ENCODE measurements around the gene XXYLT1.

DNA sequence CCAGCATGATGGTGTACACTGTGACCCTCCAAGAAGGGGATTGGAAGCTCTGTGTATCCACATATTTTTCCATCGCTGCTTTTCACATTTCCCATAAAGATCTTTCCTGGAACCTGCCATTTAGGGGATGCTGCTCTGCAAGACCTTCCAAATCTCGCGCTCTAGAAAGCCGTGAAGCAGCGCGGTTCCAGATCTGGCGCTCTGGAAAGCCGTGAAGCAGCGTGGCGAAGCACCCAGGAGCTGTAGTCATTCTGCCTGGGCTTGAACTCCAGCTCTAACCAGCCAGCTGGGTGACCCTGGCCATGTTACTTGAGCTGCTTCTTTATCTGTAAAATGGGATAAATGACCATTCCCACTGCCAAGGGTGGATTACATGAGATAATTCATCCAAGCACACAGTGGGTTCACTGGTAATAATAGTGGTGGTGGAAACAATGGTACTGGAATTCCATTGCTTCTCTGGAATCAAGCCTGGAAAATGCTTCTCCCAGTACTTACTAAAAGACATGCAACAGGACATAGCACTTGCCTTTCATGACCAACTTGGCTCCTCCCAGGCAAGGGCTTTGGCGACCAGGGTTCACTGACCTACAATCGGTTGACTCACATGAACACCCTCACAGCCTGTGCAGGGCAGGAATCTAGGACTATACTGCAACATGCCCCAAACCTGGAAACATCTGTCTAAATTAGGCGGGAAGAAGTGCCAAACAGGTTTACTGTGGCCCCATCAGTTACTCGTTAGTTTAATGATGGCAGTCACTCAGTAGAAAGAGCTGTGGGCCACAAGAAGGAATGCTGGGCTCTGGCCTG lies 70.7 kb downstream of the XXYLT1 start:
- TF ChIP-seq POLR2AphosphoS5 (IDR thresholded peaks at IDR 0.05), result no peak
- TF ChIP-seq, protein P1, sequence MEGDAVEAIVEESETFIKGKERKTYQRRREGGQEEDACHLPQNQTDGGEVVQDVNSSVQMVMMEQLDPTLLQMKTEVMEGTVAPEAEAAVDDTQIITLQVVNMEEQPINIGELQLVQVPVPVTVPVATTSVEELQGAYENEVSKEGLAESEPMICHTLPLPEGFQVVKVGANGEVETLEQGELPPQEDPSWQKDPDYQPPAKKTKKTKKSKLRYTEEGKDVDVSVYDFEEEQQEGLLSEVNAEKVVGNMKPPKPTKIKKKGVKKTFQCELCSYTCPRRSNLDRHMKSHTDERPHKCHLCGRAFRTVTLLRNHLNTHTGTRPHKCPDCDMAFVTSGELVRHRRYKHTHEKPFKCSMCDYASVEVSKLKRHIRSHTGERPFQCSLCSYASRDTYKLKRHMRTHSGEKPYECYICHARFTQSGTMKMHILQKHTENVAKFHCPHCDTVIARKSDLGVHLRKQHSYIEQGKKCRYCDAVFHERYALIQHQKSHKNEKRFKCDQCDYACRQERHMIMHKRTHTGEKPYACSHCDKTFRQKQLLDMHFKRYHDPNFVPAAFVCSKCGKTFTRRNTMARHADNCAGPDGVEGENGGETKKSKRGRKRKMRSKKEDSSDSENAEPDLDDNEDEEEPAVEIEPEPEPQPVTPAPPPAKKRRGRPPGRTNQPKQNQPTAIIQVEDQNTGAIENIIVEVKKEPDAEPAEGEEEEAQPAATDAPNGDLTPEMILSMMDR (IDR thresholded peaks at IDR 0.05), result no peak
- TF ChIP-seq POLR2A (IDR thresholded peaks at IDR 0.05), result no peak
- TF ChIP-seq EP300 (IDR thresholded peaks at IDR 0.05), result no peak
